Activated CD4-positive, alpha-beta T cell treated with anti-CD3 and anti-CD28 coated beads, Interleukin-2, Interleukin-6, amounts not matched to agents 100 ng/mL and 50 ng/mL, durations not matched to agents 16 hours and 8 hours (primary cell): Measurements from ENCODE around the gene SOD3.

Experiments
- DNase-seq: peaks from one replicate; pipeline ENCODE4 v3.0.0-alpha.2; 2020

Gene SOD3, protein sequence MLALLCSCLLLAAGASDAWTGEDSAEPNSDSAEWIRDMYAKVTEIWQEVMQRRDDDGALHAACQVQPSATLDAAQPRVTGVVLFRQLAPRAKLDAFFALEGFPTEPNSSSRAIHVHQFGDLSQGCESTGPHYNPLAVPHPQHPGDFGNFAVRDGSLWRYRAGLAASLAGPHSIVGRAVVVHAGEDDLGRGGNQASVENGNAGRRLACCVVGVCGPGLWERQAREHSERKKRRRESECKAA

DNA sequence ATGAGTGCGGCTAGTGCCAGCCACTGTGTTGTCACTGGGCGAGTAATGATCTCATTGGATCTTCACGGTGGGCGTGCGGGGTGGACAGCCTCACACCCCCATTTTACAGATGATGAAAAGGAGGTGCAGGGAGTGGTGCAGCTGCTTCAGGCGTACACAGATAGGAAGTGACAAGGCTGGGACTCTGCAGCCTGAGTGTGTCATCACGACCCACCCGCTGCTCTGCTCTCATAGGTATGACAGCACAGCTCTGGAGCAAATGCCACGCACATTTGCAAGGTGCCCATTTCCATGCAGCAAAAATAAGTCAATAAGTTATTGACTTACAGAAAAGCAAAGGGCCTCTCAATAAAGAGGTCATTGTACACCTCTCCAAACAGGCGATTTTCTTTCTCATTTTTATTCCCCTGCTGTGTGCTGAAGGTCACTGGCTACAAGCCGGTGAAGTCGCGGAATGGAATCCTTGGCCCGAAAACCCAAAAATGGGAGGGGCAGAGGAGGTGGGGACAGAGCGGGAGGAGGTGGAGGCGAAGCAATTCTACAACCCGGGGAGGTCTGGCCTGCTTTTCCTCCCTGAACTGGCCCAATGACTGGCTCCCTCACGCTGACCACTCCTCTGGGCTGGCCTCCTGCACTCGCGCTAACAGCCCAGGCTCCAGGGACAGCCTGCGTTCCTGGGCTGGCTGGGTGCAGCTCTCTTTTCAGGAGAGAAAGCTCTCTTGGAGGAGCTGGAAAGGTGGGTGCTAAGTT is at the start of gene SOD3:
SOD3 (plus strand) TSS at position 658 of the 750 bp plus-strand sequence. CDS start 3,949 bp downstream, outside the sequence.
- DNase-seq = no peak

DNA sequence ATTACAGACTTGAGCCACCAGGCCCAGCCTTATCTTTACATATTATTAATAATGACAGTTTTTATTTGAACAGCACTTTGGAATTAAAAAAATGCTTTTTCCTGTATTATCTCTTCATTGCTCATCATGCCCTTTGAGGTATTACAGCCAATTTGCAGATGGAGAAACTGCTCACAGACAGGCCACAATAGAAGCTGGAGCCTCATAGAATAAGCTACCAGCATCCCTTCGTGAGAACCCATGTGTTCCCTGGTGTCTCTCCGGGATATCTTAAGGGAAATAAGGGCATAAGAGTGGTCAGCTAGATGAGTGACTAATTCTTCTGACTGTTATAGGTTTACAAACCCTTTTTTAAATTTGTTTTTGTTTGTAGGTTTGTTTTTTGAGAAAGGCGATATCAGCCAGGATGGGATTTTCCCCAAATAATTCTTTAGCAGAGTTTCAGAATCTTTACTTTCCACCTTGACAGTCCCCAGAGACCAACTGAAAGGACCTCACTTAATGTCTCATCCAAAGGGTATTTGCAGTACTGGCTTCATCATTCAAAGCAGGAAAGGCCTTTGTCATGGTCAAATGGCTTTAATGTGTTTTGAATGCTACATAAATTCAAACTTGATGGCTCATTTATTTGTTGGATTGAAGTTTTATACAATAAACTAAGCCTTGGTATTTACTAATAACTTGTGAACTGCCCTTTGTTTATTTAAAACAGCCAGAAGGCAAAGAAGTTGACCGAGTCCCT is 48.0 kb upstream of the SOD3 start:
- no peak for DNase-seq

GRCh38 chr4:24748023-24748422 is 47.4 kb upstream of the SOD3 start:
- no peak for DNase-seq

GRCh38 chr4:24748758-24749350 is 46.5 kb upstream of the SOD3 start:
- DNase-seq = no peak

GRCh38 chr4:24750106-24750505 is 45.3 kb upstream of the SOD3 start:
- DNase-seq = no peak

- no peak for DNase-seq
Measured at GRCh38 chr4:24751926-24752539, 43.3 kb upstream of the SOD3 start.

DNA sequence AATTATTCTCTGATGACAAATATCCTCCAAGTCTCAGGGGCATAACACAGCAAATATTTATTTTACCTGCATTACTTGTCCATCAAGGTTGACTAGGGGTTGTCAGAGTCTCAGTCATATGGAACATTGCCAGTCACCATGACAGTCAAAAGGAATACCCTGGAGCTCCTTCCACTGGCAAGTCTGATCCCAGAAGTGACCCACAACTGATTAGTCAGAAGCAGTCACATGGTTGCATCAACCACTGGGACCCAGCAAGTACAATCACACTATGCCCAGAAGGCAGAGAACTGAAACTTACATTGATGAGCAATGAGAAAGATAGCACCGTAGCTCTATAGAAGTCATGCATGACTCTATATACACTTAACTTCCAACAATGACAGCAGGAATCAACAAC is 41.9 kb upstream of the SOD3 start:
- DNase-seq = no peak

DNA sequence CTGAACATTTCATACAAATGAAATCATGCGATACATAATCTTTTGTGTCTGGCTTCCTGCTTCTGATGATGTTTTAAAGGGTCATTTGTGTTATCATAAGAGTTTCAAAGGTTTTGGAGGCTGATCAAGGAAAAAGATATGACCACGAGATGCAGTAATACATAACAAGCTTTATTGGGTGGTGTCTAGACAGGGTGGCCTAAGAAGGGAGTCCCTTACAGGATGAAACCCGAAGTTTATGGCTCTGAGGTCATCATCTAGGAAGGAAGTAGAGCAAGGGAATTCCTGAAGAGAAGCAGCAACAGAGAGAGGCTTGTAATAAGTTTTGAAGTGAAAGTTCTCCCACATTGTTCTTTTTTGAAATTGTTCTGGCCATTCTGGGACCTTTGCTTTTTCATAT is 40.8 kb upstream of the SOD3 start:
- DNase-seq = no peak

GRCh38 chr4:24763631-24764297 is 31.6 kb upstream of the SOD3 start:
- DNase-seq = no peak

DNA sequence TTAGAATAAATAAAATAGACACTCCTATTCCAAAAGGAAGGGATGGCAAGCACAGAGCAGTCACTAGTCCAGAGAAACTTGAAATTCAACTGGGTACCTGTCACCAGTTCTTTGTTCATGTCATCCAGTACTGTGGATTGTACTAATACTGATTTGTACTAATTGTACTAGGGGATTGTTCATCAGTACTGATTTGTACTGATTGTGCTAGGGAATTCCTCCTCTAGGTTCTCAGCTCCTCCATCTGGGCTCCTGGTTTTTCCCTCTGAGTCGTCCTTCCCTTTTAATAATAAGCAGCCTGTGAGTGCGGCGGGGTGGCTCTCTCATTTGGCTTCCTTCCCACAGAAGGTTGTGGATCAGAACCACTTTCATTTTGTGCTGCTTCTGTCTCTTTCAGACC is 31.0 kb upstream of the SOD3 start:
- no peak for DNase-seq

GRCh38 chr4:24765376-24765988 is 29.9 kb upstream of the SOD3 start:
- no peak for DNase-seq

- DNase-seq = no peak
Measured at GRCh38 chr4:24768006-24768405, 27.4 kb upstream of the SOD3 start.

DNA sequence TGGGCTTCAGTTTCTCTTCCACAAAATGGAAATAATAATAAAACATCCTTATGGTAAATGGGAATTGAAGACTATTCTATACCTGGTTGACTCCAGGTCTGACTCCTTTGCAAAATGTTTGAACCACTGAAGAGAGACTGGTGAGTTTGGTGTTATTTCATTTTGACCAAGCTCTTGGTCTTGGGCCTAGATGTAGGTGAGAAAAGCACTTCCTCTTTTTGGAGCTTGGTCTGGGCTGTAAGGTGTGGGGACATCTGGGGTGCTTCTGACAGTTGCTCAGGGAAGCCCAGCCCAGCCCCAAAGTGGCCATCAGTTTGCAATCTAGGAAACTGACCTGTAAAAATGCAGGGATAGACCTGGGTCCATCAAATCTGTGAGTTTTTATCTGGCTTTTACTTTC is 26.8 kb upstream of the SOD3 start:
- DNase-seq = no peak

DNA sequence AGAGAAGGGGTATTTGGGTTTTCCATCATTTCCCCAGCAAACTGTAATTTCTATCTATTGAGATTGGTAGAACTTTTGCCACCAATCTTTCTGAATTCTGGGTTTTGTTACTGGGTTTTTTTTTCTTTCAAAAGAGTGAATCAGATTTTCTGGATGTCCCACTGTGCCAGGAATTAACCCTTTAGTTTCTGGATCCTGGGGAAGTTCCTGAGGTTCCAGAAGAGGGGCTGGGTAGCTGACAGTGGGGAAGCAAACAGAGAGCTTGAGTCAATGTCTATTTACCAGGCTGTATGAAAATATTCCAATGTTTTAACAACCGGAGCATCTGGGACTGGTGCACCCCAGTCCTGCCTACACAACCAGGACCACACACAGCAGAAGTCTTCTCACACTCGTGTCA is 25.8 kb upstream of the SOD3 start:
- DNase-seq = no peak

GRCh38 chr4:24770032-24770584 is 25.3 kb upstream of the SOD3 start:
- peak; percentile 55 for DNase-seq

GRCh38 chr4:24770667-24771066 is 24.7 kb upstream of the SOD3 start:
- DNase-seq = no peak

- DNase-seq = no peak
Measured at GRCh38 chr4:24771241-24771640, 24.1 kb upstream of the SOD3 start.

GRCh38 chr4:24772061-24772705 is 23.2 kb upstream of the SOD3 start:
- DNase-seq = no peak

- DNase-seq = no peak
Measured at GRCh38 chr4:24772952-24773351, 22.4 kb upstream of the SOD3 start.

GRCh38 chr4:24774452-24774851 is 20.9 kb upstream of the SOD3 start:
- no peak for DNase-seq

DNA sequence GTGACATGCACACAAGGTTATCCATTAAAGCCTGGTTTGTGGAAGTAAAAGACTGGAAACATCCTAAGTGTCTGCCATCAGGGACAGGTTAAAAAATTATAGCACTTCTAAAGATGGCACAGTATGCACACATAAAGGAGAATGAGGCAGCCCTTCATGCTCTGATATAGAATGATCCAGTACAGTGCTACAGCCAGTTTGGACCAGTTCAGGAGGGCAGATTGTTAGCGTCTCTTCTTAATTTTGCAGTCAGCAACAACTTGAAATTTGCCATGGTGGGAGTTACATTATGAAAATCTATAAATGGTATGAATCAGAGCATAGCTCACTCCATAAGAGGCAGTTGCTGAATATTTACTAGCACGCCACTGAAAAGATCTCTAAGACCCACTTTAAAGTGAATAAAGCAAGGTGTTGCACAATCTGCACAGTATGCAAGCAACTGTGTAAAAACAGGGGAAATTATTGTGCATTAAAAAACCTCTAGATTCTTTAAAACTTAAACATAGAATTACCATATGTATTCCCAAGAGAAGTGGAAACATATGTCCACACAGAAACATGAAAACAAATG is 20.3 kb upstream of the SOD3 start:
- no peak for DNase-seq
